ENCODE data around the gene PLEK2.

DNA sequence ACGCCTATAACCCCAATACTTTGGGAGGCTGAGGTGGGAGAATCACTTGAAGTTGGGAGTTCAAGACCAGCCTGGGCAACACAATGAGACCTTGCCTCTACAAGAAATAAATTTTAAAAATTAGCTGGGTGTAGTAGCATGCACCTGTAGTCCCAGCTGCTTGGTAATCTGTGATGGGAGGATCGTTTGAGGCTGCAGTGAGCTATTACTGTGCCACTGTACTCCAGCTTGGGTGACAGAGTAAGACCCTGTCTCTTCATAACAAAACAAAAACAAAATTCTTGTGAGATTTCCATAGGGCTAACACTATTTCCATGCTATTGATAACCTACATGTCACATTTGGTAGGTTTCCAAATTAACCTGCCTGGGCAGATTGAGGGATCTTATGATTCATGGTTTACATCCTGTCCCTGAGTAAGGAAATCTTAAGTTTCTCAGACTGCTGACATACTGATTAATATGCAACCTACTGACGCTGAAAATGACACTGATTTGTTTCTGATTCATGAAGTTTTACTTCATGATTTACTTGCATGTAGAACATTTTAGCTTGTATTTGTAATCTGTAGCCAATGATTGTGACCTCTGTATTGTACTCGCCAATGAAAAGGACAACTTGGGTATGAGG is 68.2 kb downstream of the PLEK2 start:
- TF ChIP-seq, protein P1, sequence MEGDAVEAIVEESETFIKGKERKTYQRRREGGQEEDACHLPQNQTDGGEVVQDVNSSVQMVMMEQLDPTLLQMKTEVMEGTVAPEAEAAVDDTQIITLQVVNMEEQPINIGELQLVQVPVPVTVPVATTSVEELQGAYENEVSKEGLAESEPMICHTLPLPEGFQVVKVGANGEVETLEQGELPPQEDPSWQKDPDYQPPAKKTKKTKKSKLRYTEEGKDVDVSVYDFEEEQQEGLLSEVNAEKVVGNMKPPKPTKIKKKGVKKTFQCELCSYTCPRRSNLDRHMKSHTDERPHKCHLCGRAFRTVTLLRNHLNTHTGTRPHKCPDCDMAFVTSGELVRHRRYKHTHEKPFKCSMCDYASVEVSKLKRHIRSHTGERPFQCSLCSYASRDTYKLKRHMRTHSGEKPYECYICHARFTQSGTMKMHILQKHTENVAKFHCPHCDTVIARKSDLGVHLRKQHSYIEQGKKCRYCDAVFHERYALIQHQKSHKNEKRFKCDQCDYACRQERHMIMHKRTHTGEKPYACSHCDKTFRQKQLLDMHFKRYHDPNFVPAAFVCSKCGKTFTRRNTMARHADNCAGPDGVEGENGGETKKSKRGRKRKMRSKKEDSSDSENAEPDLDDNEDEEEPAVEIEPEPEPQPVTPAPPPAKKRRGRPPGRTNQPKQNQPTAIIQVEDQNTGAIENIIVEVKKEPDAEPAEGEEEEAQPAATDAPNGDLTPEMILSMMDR (IDR thresholded peaks at IDR 0.05), result no peak
- TF ChIP-seq EZH2phosphoT487 (IDR thresholded peaks at IDR 0.05), result no peak
